BE2C (cell line): ENCODE measurements around the gene EEF1AKMT2.

Experiments
- DNase-seq: peaks from one replicate; pipeline ENCODE4 v3.0.0-alpha.2; 2020
- H3K27me3 ChIP-seq: fragments of 250-450 bp; sonication (Bioruptor Pico); 2 replicates; pipeline ENCODE4 v1.5.1; 2020; ENCODE audit warnings: mild to moderate bottlenecking
- H3K36me3 ChIP-seq: fragments of 250-450 bp; sonication (Bioruptor Pico); 2 replicates; pipeline ENCODE4 v1.5.1; 2020; ENCODE audit warnings: mild to moderate bottlenecking
- H3K4me1 ChIP-seq: fragments of 250-450 bp; sonication (Bioruptor Pico); 2 replicates; pipeline ENCODE4 v1.5.1; 2020
- H3K4me3 ChIP-seq: 2 replicates; pipeline ENCODE4 v1.5.1; 2011; ENCODE audit warnings: low read depth, low read length
- H3K9me3 ChIP-seq: fragments of 250-450 bp; sonication (Bioruptor Pico); 2 replicates; pipeline ENCODE4 v1.5.1; 2020
- CTCF ChIP-seq: IDR thresholded peaks from 2 replicates; pipeline ENCODE4 v1.5.1; 2012; ENCODE audit warnings: mild to moderate bottlenecking, low read depth, low read length

The EEF1AKMT2 gene

GRCh38 chr10:124737221-124737620, 54.5 kb downstream of the EEF1AKMT2 start:
- Histone ChIP-seq H3K4me1 (peaks cover 15% of the 10 kb centered on the region), H3K4me3 (no peak overlapping the region), H3K9me3 (no peaks in the 10 kb centered on the region), H3K36me3 (peaks cover 7% of the 10 kb centered on the region), H3K27me3 (no peaks in the 10 kb centered on the region)
- DNase-seq, result no peak
- TF ChIP-seq CTCF, result no peak

- H3K9me3 ChIP-seq, result no peaks in the 10 kb centered on the region
- TF ChIP-seq CTCF, result no peak
- H3K27me3 ChIP-seq, result no peaks in the 10 kb centered on the region
- H3K4me3 ChIP-seq, result no peak overlapping the region
- peaks cover 12% of the 10 kb centered on the region for H3K4me1 ChIP-seq
- no peak for DNase-seq
- peaks cover 7% of the 10 kb centered on the region for H3K36me3 ChIP-seq
Measured at GRCh38 chr10:124736491-124737136, 55.1 kb downstream of the EEF1AKMT2 start.

GRCh38 chr10:124735491-124736286, 56.0 kb downstream of the EEF1AKMT2 start:
- no peak for TF ChIP-seq CTCF
- Histone ChIP-seq H3K4me3 (no peak overlapping the region), H3K9me3 (no peaks in the 10 kb centered on the region), H3K4me1 (peaks cover 5% of the 10 kb centered on the region; the same call in 1 of the 2 replicates), H3K36me3 (peaks cover 7% of the 10 kb centered on the region), H3K27me3 (no peaks in the 10 kb centered on the region)
- DNase-seq, result no peak

- H3K36me3 ChIP-seq, result peaks cover 7% of the 10 kb centered on the region
- no peak for TF ChIP-seq CTCF
- DNase-seq, result no peak
- H3K4me1 ChIP-seq, result no peaks in the 10 kb centered on the region
- H3K4me3 ChIP-seq, result no peak overlapping the region
- no peaks in the 10 kb centered on the region for H3K27me3 ChIP-seq
- H3K9me3 ChIP-seq, result no peaks in the 10 kb centered on the region
Measured at GRCh38 chr10:124734311-124735166, 57.1 kb downstream of the EEF1AKMT2 start.

- Histone ChIP-seq H3K4me1 (no peaks in the 10 kb centered on the region), H3K4me3 (no peak overlapping the region), H3K9me3 (no peaks in the 10 kb centered on the region), H3K36me3 (peaks cover 7% of the 10 kb centered on the region), H3K27me3 (no peaks in the 10 kb centered on the region)
- no peak for DNase-seq
- TF ChIP-seq CTCF, result no peak
Measured at GRCh38 chr10:124733571-124734245, 58.0 kb downstream of the EEF1AKMT2 start.
